K562 (cell line): ENCODE measurements around the gene CABLES1. TPM values are rescaled to one million over a fixed set of nuclear protein-coding genes. Genes with fewer than 3 reads are reported as not detected.

Source experiments
- ATAC-seq: fragments of 200-7000 bp; cut with Tn5 transposase; 3 replicates; pipeline ENCODE4 v1.9.1; 2020; ENCODE audit warnings: moderate library complexity
- BruUV-seq: library from RNA; stranded (reverse); fragments of 400-500 nt; replicated peaks from 2 replicates; lab custom pipeline; 2021; lab: Mats Ljungman, UMichigan
- CTCF ChIA-PET: fragments of 300-600 bp; formaldehyde crosslinking; extraction: SDS; loops from one replicate; lab custom pipeline; 2021; ENCODE audit warnings: low intra/inter-chr PET ratio; lab: Yijun Ruan, JAX
- POLR2A ChIA-PET: fragments of 300-600, 350-650 bp; sonication (Branson Sonifier 250); formaldehyde crosslinking; extraction: SDS; loops from one replicate; lab custom pipeline; 2021; ENCODE audit warnings: antibody characterized with exemption, inconsistent platforms; lab: Yijun Ruan, JAX
- DNase-seq, 4 experiments: peaks; one replicate each; pipeline versions ENCODE4 v3.0.0 to v3.0.0-alpha.2; 2011 to 2018; ENCODE audit warnings: low spot score in 3 of 4, mixed read lengths in 3 of 4; ENCODE audit errors: extremely low read depth in 1 of 4
- FAIRE-seq: peaks from 2 replicates; lab custom pipeline; 2011; peaks lifted over from hg19 to GRCh38; lab: Jason Lieb, UNC
- H2AFZ ChIP-seq: 2 replicates; pipeline ENCODE4 v1.6.0; 2011; ENCODE audit warnings: low read depth, low read length, control low read depth, inconsistent platforms
- H3K27ac ChIP-seq: fragments of 200-600 bp; 3 replicates; pipeline ENCODE4 v1.8.0; 2011; ENCODE audit warnings: low read depth, mild to moderate bottlenecking, control low read depth, inconsistent platforms, low read length, moderate library complexity, mixed read lengths; ENCODE audit errors: extremely low read depth
- H3K27me3 ChIP-seq, 2 experiments: fragments of 300-600 bp in 1 of 2; 2 replicates in 1 of 2; 3 replicates in 1 of 2; pipeline versions ENCODE4 v1.6.0 to v1.8.0; 2011; ENCODE audit warnings: inconsistent platforms in 2 of 2, low read length in 2 of 2, mild to moderate bottlenecking in 1 of 2, mixed read lengths in 1 of 2, moderate library complexity in 1 of 2; ENCODE audit not compliant: control insufficient read depth in 2 of 2, insufficient read depth in 2 of 2
- H3K36me3 ChIP-seq: fragments of 300-600 bp; 3 replicates; pipeline ENCODE4 v1.8.0; 2011; ENCODE audit warnings: mild to moderate bottlenecking, low read length, inconsistent platforms; ENCODE audit not compliant: control insufficient read depth, insufficient read depth
- H3K4me1 ChIP-seq, 2 experiments: fragments of 200-600 bp in 1 of 2; replicated peaks in 1 of 2; 2 replicates in 1 of 2; 3 replicates in 1 of 2; pipeline versions ENCODE4 v1.5.1 to v1.8.0; 2011; ENCODE audit warnings: inconsistent platforms in 2 of 2, low read length in 2 of 2, mild to moderate bottlenecking in 1 of 2, mixed read lengths in 1 of 2, moderate library complexity in 1 of 2; ENCODE audit not compliant: control insufficient read depth in 2 of 2, insufficient read depth in 2 of 2
- H3K4me2 ChIP-seq: 2 replicates; pipeline ENCODE4 v1.6.1; 2011; ENCODE audit warnings: low read length, control low read depth, inconsistent platforms, mixed read lengths; ENCODE audit not compliant: insufficient read depth
- H3K4me3 ChIP-seq: fragments of 200-600 bp; sonication (generic), shearing (Covaris generic); 2 replicates; pipeline ENCODE4 v1.5.1; 2016; ENCODE audit warnings: control low read depth, inconsistent platforms
- H3K79me2 ChIP-seq: fragments of 200-600 bp; 3 replicates; pipeline ENCODE4 v1.8.0; 2011; ENCODE audit warnings: low read length, inconsistent platforms; ENCODE audit not compliant: control insufficient read depth, insufficient read depth
- H3K9ac ChIP-seq, 2 experiments: 2 replicates each; pipeline versions ENCODE4 v1.6.0 to v1.6.1; 2011; ENCODE audit warnings: low read depth in 2 of 2, low read length in 2 of 2, control low read depth in 1 of 2, inconsistent platforms in 1 of 2, mild to moderate bottlenecking in 1 of 2, mixed read lengths in 1 of 2; ENCODE audit not compliant: insufficient read depth in 1 of 2
- H3K9me1 ChIP-seq: one replicate; pipeline ENCODE4 v1.6.0; 2011; ENCODE audit warnings: inconsistent platforms, mild to moderate bottlenecking, low read length, moderate library complexity; ENCODE audit not compliant: control insufficient read depth, insufficient read depth
- H3K9me3 ChIP-seq: replicated peaks from 2 replicates; pipeline ENCODE4 v1.5.1; 2011; ENCODE audit warnings: low read depth, low read length, inconsistent platforms; ENCODE audit not compliant: control insufficient read depth, insufficient read depth
- H4K20me1 ChIP-seq: replicated peaks from 2 replicates; pipeline ENCODE4 v1.6.1; 2011; ENCODE audit warnings: low read length, inconsistent platforms, mixed read lengths; ENCODE audit not compliant: control insufficient read depth, insufficient read depth
- HBP1 ChIP-seq: fragments of 450-650 bp; formaldehyde crosslinking; IDR thresholded peaks from 2 replicates; pipeline ENCODE4 v1.4.0; 2022; ENCODE audit warnings: missing genetic modification characterization
- PRMT5 ChIP-seq: sonication (generic); formaldehyde crosslinking; IDR thresholded peaks from 2 replicates; pipeline ENCODE4 v1.5.0; 2020; ENCODE audit warnings: missing genetic modification reagents
- PTBP1 ChIP-seq: fragments of 200-400 bp; formaldehyde crosslinking; IDR thresholded peaks from 2 replicates; pipeline ENCODE4 v1.6.1; 2017; ENCODE audit warnings: low read depth, low read length
- XRCC4 ChIP-seq: IDR thresholded peaks from one replicate; pipeline ENCODE4 v1.6.1; 2011; ENCODE audit not compliant: insufficient read depth, insufficient read length; ENCODE audit errors: extremely low read depth
- ZBTB8A ChIP-seq: fragments of 450-650 bp; IDR thresholded peaks from 2 replicates; pipeline ENCODE4 v1.6.1; 2018; ENCODE audit warnings: mild to moderate bottlenecking, moderate library complexity; ENCODE audit not compliant: partially characterized antibody
- WGBS: fragments of 100-300 bp; shearing (Covaris generic); methylation state at CpG from one replicate; pipeline ENCODE4 v1.1.6; 2016; ENCODE audit warnings: low coverage, mixed read lengths; ENCODE audit not compliant: insufficient coverage; ENCODE audit errors: missing lambda C conversion rate; 5-methylcytosine and 5-hydroxymethylcytosine counted together
- in situ Hi-C: fragments of 300-500 bp; cut with MboI; formaldehyde crosslinking; loops from 4 replicates; pipeline ENCODE4 v1.15.0; 2018; ENCODE audit warnings: inconsistent platforms, mixed read lengths
- intact Hi-C: fragments of 100-400 bp; cut with micrococcal nuclease; formaldehyde crosslinking; loops from 2 replicates; pipeline ENCODE4 v1.14.2; 2022
- polyA plus RNA-seq, 8 experiments: library from polyadenylated mRNA; depleted of rRNA in 4 of 8; stranded (reverse) in 5 of 8; unstranded in 3 of 8; fragments of >200 nt; fragmentation: Nextera tagmentation in 2 of 8; fragmentation: Illumina TruSeq in 1 of 8; extraction: Ambion mirVana in 2 of 8; extraction: Trizol in 1 of 8; gene quantifications; 2 replicates each; pipeline versions ENCODE4 v1.2.1 to v1.2.3, GENCODE V29; 2011 to 2014; ENCODE audit warnings: inconsistent platforms in 1 of 8, missing spikeins in 1 of 8
- total RNA-seq, 7 experiments: library from RNA; depleted of rRNA in 6 of 7; stranded (reverse); fragments of >200 nt in 6 of 7; fragmentation: Illumina TruSeq in 2 of 7; extraction: Trizol in 2 of 7; gene quantifications; 2 replicates each; pipeline versions ENCODE4 v1.2.1 to v1.2.3, GENCODE V29; 2011 to 2021; ENCODE audit warnings: low replicate concordance in 1 of 7

CABLES1 gene
- total and polyA plus RNA-seq, 9 of the 15 experiments (the other 6 are each of a cell fraction or from before 2014, with no cell fraction given) = 0.04 to 0.10 (median 0.06) TPM; not detected in 3

GRCh38 chr18:23270986-23271680, 135.8 kb downstream of the CABLES1 start:
- Histone ChIP-seq H3K79me2 (no peaks in the 10 kb centered on the region), H3K4me3 (no peak overlapping the region), H4K20me1 (no peaks in the 10 kb centered on the region), H3K9me1 (no peaks in the 10 kb centered on the region), H2AFZ (no peak overlapping the region), H3K9ac (no peak overlapping the region), H3K27ac (no peak overlapping the region), H3K36me3 (no peaks in the 10 kb centered on the region), H3K4me1 (peaks cover under 1 to 3% of the 10 kb centered on the region in 2 experiments; a peak in 3 of 5 replicates), H3K27me3 (no peaks in the 10 kb centered on the region; a peak in 1 of 5 replicates), H3K4me2 (no peak overlapping the region), H3K9me3 (peaks cover 6% of the 10 kb centered on the region)
- ATAC-seq = no peak
- no TSS peak for BruUV-seq
- no peak for DNase-seq
- FAIRE-seq = no peak
- ChIA-PET CTCF (no interaction called here), POLR2A (interaction anchor here (0.6 to 1.1 kb wide), 2 partner anchors 10 to 31 kb away, joined by 3 read pairs; no protein-coding TSS in a partner anchor)
- in situ Hi-C loops (no loop called here), intact Hi-C loops (no loop called here)
- no peak for TF ChIP-seq PRMT5
- TF ChIP-seq ZBTB8A = no peak
- TF ChIP-seq XRCC4 = no peak
- TF ChIP-seq HBP1 (CRISPR knock-in tag) = no peak
- TF ChIP-seq PTBP1 = no peak
- 21% methylated on average over 4 of the region's 4 CpGs for WGBS
